ENCODE results near the gene ARHGAP30.

DNA sequence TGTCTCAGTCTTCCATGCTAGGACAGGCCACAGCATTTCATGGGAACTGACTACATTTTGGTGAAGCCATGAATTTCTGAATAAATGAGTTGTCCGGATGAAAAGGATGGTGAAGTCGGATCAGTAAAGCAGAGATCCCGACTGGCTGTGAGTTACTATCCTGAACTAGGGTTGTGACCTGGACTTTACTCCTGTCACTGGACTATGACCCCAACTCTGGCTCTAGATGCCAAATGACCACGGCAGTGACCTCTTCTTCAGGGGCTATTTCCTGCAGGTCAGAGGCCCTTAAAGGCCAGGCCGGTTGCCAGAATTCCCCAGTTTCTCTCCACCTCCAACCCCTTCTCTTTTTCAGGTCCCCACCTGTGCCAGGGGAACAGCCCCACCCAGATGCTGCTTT lies 21.4 kb upstream of the ARHGAP30 start:
- TF ChIP-seq EP300 (IDR thresholded peaks at IDR 0.05; ENCODE audit: borderline replicate concordance) (no peak), TAF1 (IDR thresholded peaks at IDR 0.05; ENCODE audit: low read depth) (no peak), REST (IDR thresholded peaks at IDR 0.05; ENCODE audit: low read depth) (no peak), FOXM1 (IDR thresholded peaks at IDR 0.05; ENCODE audit: borderline replicate concordance, low read depth) (no peak)
- TF ChIP-seq, protein P1, sequence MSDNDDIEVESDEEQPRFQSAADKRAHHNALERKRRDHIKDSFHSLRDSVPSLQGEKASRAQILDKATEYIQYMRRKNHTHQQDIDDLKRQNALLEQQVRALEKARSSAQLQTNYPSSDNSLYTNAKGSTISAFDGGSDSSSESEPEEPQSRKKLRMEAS (IDR thresholded peaks at IDR 0.05), result no peak

Measured in Ishikawa (cell line).